Mucosa of descending colon (tissue), 3 donors: ENCODE measurements around the gene TMEM117. TPM values are rescaled to one million over a fixed set of nuclear protein-coding genes. Genes with fewer than 3 reads are reported as not detected.

Source experiments
- ATAC-seq: fragments of 200-7000 bp; cut with Tn5 transposase; one replicate; pipeline ENCODE4 v1.9.1; 2020; ENCODE audit warnings: mild to moderate bottlenecking, moderate library complexity
- DNase-seq, 3 donors: peaks; one replicate each; pipeline ENCODE4 v3.0.0-alpha.2; 2020
- H3K36me3 ChIP-seq: fragments of 200-600 bp; one replicate; pipeline ENCODE4 v1.8.0; 2021; ENCODE audit warnings: low read depth, mild to moderate bottlenecking
- H3K4me1 ChIP-seq: fragments of 200-600 bp; one replicate; pipeline ENCODE4 v1.8.0; 2021; ENCODE audit warnings: low read depth, mild to moderate bottlenecking
- H3K4me3 ChIP-seq: fragments of 200-600 bp; one replicate; pipeline ENCODE4 v1.8.0; 2021; ENCODE audit warnings: mild to moderate bottlenecking
- H3K9me3 ChIP-seq: fragments of 200-600 bp; one replicate; pipeline ENCODE4 v1.8.0; 2021; ENCODE audit warnings: mild to moderate bottlenecking
- CTCF ChIP-seq: fragments of 200-600 bp; IDR thresholded peaks from one replicate; pipeline ENCODE4 v1.8.0; 2022; ENCODE audit warnings: antibody characterized with exemption, mild to moderate bottlenecking
- intact Hi-C, 2 donors: fragments of 100-400 bp; cut with DNase I in 1 of 2; cut with micrococcal nuclease in 1 of 2; formaldehyde crosslinking; loops; one replicate each; pipeline versions ENCODE4 v1.11.0 to v1.11.1; 2022; cut with DNase I, micrococcal nuclease
- total RNA-seq, 3 donors: library from RNA; stranded (reverse); fragmentation: NEBNext Ultra II Directional in 2 of 3; extraction: Animal tissue kit (Norgen Biotek cat#: 25700) in 2 of 3; gene quantifications; one replicate each; pipeline versions ENCODE4 v1.2.1 to v1.2.4, GENCODE V29; 2021 to 2023
- donor health status: DM: no; HTN: no; CAD: no; lungs with moderate emphysema.
- donor health status: DM: no; HTN: no; CAD: no.
- donor health status: DM: no; HTN: yes; CAD: no.

TMEM117 gene
- total RNA-seq, 3 donors from 2014 or later, result 10.1 to 15.2 (median 12.3) TPM

- no peak overlapping the region for H3K4me3 ChIP-seq
- no peaks in the 10 kb centered on the region for H3K36me3 ChIP-seq
- ATAC-seq, result no peak
- H3K9me3 ChIP-seq, result no peaks in the 10 kb centered on the region
- intact Hi-C loops, result no loop called here
- no peak for TF ChIP-seq CTCF
- no peaks in the 10 kb centered on the region for H3K4me1 ChIP-seq
- DNase-seq, result no peak
Observed at GRCh38 chr12:44225149-44225510, 389.2 kb downstream of the TMEM117 start.

GRCh38 chr12:44227616-44228015 is 391.7 kb downstream of the TMEM117 start:
- ATAC-seq (no peak), DNase-seq (no peak)
- no peaks in the 10 kb centered on the region for H3K4me1 ChIP-seq
- TF ChIP-seq CTCF, result no peak
- no peaks in the 10 kb centered on the region for H3K9me3 ChIP-seq
- no peaks in the 10 kb centered on the region for H3K36me3 ChIP-seq
- no peak overlapping the region for H3K4me3 ChIP-seq
- intact Hi-C loops, result no loop called here

- ATAC-seq (no peak), DNase-seq (no peak)
- H3K9me3 ChIP-seq, result no peaks in the 10 kb centered on the region
- no peak for TF ChIP-seq CTCF
- no peaks in the 10 kb centered on the region for H3K4me1 ChIP-seq
- H3K36me3 ChIP-seq, result no peaks in the 10 kb centered on the region
- H3K4me3 ChIP-seq, result no peak overlapping the region
- intact Hi-C loops, result no loop called here
Observed at GRCh38 chr12:44229846-44230245, 394.0 kb downstream of the TMEM117 start.

GRCh38 chr12:44235674-44236073 is 399.8 kb downstream of the TMEM117 start:
- Histone ChIP-seq H3K36me3 (no peaks in the 10 kb centered on the region), H3K4me3 (no peak overlapping the region), H3K9me3 (no peaks in the 10 kb centered on the region), H3K4me1 (no peaks in the 10 kb centered on the region)
- ATAC-seq, result no peak
- intact Hi-C loops, result no loop called here
- DNase-seq, result no peak
- no peak for TF ChIP-seq CTCF

- no peaks in the 10 kb centered on the region for H3K36me3 ChIP-seq
- no peak for DNase-seq
- no peak for TF ChIP-seq CTCF
- no peaks in the 10 kb centered on the region for H3K4me1 ChIP-seq
- H3K9me3 ChIP-seq, result no peaks in the 10 kb centered on the region
- H3K4me3 ChIP-seq, result no peak overlapping the region
- intact Hi-C loops, result no loop called here
- ATAC-seq, result no peak
Observed at GRCh38 chr12:44240186-44240585, 404.3 kb downstream of the TMEM117 start.

GRCh38 chr12:44245932-44246331 is 410.1 kb downstream of the TMEM117 start:
- no peaks in the 10 kb centered on the region for H3K36me3 ChIP-seq
- H3K4me1 ChIP-seq, result no peaks in the 10 kb centered on the region
- intact Hi-C loops, result no loop called here
- TF ChIP-seq CTCF, result no peak
- no peaks in the 10 kb centered on the region for H3K9me3 ChIP-seq
- ATAC-seq (no peak), DNase-seq (no peak)
- H3K4me3 ChIP-seq, result no peak overlapping the region
